Spleen (tissue), 13 donors: Measurements from ENCODE around the gene RPL19. TPM values are rescaled to one million over a fixed set of nuclear protein-coding genes. Genes with fewer than 3 reads are reported as not detected.

ENCODE experiments used
- DNase-seq: peaks from one replicate; pipeline ENCODE4 v3.0.0-alpha.2; 2020
- H3K27ac ChIP-seq, 8 donors: fragments of 200-600 bp; sonication (generic) in 7 of 8; 1 replicate in 4 of 8; 2 replicates in 4 of 8; pipeline versions ENCODE4 v1.5.0 to v1.8.0; 2016 to 2021; ENCODE audit warnings: inconsistent platforms in 4 of 8, mild to moderate bottlenecking in 4 of 8, moderate library complexity in 1 of 8
- H3K27me3 ChIP-seq, 7 donors: fragments of 200-600 bp; sonication (generic) in 6 of 7; replicated peaks in 1 of 7; 1 replicate in 4 of 7; 2 replicates in 3 of 7; pipeline versions ENCODE4 v1.5.0 to v1.8.0; 2016 to 2021; ENCODE audit warnings: inconsistent platforms in 3 of 7, mild to moderate bottlenecking in 1 of 7
- H3K36me3 ChIP-seq, 6 donors: fragments of 200-600 bp; sonication (generic) in 5 of 6; 1 replicate in 4 of 6; 2 replicates in 2 of 6; pipeline versions ENCODE4 v1.5.0 to v1.8.0; 2016 to 2021; ENCODE audit warnings: inconsistent platforms in 2 of 6
- H3K4me1 ChIP-seq, 6 donors: fragments of 200-600 bp; sonication (generic) in 5 of 6; 1 replicate in 3 of 6; 2 replicates in 3 of 6; pipeline versions ENCODE4 v1.5.0 to v1.8.0; 2016 to 2021; ENCODE audit warnings: inconsistent platforms in 3 of 6
- H3K4me3 ChIP-seq, 8 donors: fragments of 200-600 bp; sonication (generic) in 7 of 8; 1 replicate in 4 of 8; 2 replicates in 4 of 8; pipeline versions ENCODE4 v1.5.0 to v1.8.0; 2016 to 2021; ENCODE audit warnings: inconsistent platforms in 4 of 8, mild to moderate bottlenecking in 4 of 8, moderate library complexity in 2 of 8
- H3K9me3 ChIP-seq, 8 donors: fragments of 200-600 bp; sonication (generic) in 7 of 8; 1 replicate in 4 of 8; 2 replicates in 4 of 8; pipeline versions ENCODE4 v1.5.0 to v1.8.0; 2016 to 2021; ENCODE audit warnings: inconsistent platforms in 4 of 8
- POLR2A ChIP-seq, 3 donors: fragments of 450-650 bp; IDR thresholded peaks; one replicate each; pipeline ENCODE4 v1.5.1; 2017; ENCODE audit warnings: antibody characterized with exemption in 3 of 3, mild to moderate bottlenecking in 1 of 3
- POLR2AphosphoS5 ChIP-seq, 3 donors: sonication (generic); formaldehyde crosslinking; IDR thresholded peaks; one replicate each; pipeline ENCODE4 v1.5.1; 2017; ENCODE audit warnings: antibody characterized with exemption in 3 of 3
- WGBS, 5 donors: extraction: QIAGEN DNeasy Blood & Tissue Kit in 3 of 5; methylation state at CpG; one replicate each; pipeline versions ENCODE4 v1.1.5 to v1.1.7; 2013 to 2018; 5-methylcytosine and 5-hydroxymethylcytosine counted together
- intact Hi-C: fragments of 100-400 bp; cut with DNase I; formaldehyde crosslinking; loops from one replicate; pipeline ENCODE4 v1.15.0; 2023; ENCODE audit warnings: low total_unique reads
- long read RNA-seq, 2 donors: transcript quantifications; one replicate each; lab custom pipeline, GENCODE V29; 2026
- polyA plus RNA-seq, 3 donors: library from polyadenylated mRNA; stranded (reverse); fragments of 200-250 nt; gene quantifications; one replicate each; pipeline ENCODE4 v1.2.1, GENCODE V29; 2013
- total RNA-seq, 7 donors: library from RNA; depleted of rRNA in 3 of 7; stranded (reverse); fragments of >200 nt in 3 of 7; fragmentation: NEBNext Ultra II Directional in 4 of 7; extraction: Animal tissue kit (Norgen Biotek cat#: 25700) in 4 of 7; gene quantifications; one replicate each; pipeline versions ENCODE4 v1.1.0 to v1.2.1, GENCODE V29; 2016 to 2021
- TF ChIP-seq, protein P1 (sequence below), 11 experiments: fragments of 200-600 bp in 7 of 11; fragments of 450-650 bp in 4 of 11; sonication (generic) in 4 of 11; IDR thresholded peaks in 8 of 11; conservative IDR thresholded peaks in 3 of 11; 1 replicate in 7 of 11; 2 replicates in 4 of 11; pipeline versions ENCODE4 v1.4.0 to v1.8.0; 2016 to 2021; ENCODE audit warnings: antibody characterized with exemption in 11 of 11, inconsistent platforms in 4 of 11, mild to moderate bottlenecking in 1 of 11
- donor health status: healthy with polysubstance abuse.
- donor health status: DM: no; HTN: no; CAD: no; lungs with moderate emphysema.
- donor health status: DM: no; HTN: no; CAD: no.
- donor health status: Bipolar disorder and iron deficiency.
- donor health status: healthy.
- donor health status: DM: no; HTN: no; CAD: no.
- donor health status: DM: yes; HTN: yes; CAD: no.

The RPL19 gene
- 1,000 to 10,000 TPM; 1,504 to 3,872 (median 2,079) TPM for total RNA-seq
- 1,000 to 10,000 TPM; 4,610 to 7,360 (median 6,812) TPM for polyA plus RNA-seq
- long read RNA-seq, donor 1, transcript RPL19-201 (6 exons, 737 nt) = major isoform, 941 of 1,446 reads
- long read RNA-seq, donor 1, partial matches to known transcripts = 447 of 1,446 reads
- long read RNA-seq, donor 1, other reads (novel, unspliced or antisense) = 53 of 1,446 reads
- long read RNA-seq, donor 2, transcript RPL19-201 (6 exons, 737 nt) = major isoform, 817 of 1,282 reads
- long read RNA-seq, donor 2, transcript RPL19-204 (6 exons, 690 nt) = minor isoform, 5 of 1,282 reads
- long read RNA-seq, donor 2, partial matches to known transcripts = 417 of 1,282 reads
- long read RNA-seq, donor 2, other reads (novel, unspliced or antisense) = 38 of 1,282 reads

DNA sequence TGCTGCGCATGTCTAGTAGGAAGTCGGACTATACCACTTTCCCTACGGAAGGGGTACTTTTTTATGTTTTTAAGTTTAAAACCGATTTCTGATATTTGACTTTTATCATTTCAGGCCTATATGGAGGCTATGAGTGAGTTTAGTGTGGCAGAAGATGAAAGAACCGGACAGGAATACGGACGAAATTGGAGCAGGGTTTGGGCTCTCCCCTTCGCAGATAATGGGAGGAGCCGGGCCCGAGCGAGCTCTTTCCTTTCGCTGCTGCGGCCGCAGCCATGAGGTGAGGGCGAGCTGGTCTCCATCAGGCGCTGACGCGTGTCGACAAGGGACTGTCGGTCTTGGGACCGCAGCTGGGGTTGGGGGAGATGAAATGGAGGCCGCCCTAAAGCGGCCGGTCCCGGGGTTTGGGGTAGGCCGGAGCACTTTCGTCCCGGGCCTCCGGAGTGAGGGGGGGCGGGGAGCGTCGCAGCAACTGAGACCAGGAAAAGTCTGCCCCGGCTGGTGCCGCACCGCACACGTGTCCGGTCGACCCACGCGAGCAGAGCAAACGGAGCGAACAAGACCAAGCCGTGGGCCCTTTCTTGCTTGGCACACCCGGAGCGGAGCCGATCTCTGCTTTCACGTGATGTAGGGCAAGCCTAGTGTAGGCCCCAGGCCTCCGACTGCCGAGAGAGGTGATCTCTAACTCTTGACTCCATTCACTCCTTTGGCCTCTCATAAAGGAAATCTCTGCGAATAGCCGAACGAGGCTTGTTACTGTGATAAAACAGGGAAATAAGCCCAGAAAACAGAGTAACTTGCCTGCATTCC lies at the start of gene RPL19:
RPL19 (plus strand) TSS at position 214 of the 810 bp plus-strand sequence; CDS start at position 276, 62 bp downstream.
- intact Hi-C loops = no loop called here
- peak; percentile 95 for DNase-seq

DNA sequence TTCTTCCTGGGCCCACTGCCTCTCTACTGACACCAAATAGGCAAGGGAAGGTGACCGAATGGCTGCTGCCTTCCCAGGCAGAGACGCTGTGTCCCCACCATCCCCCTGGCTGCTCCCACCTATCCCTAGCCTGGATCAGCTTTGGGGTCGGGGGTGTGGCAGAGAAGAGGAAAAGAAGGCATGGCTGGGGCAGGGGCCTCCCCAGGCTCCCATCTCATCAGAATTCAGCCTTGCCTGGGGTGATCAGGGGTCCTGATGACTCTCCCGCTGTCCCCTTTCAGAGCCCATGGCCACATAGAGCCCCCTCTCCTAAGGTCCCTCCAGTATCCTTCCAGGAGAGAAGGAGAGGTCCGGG lies 49.3 kb upstream of the RPL19 start:
- Histone ChIP-seq H3K4me1 (peaks cover 10 to 47% (median 33%) of the 10 kb centered on the region in 6 donors), H3K27me3 (peaks cover 0 to 38% (median 18%) of the 10 kb centered on the region in 7 donors), H3K4me3 (peak overlapping the region in 4 of 8 donors; percentile 70 to 99 (median 86)), H3K27ac (no peak overlapping the region), H3K9me3 (no peaks in the 10 kb centered on the region), H3K36me3 (no peaks in the 10 kb centered on the region)
- DNase-seq = no peak
- no peak for TF ChIP-seq POLR2AphosphoS5 (IDR thresholded peaks at IDR 0.05)
- no peak for TF ChIP-seq POLR2A (IDR thresholded peaks at IDR 0.05)
- TF ChIP-seq, protein P1, sequence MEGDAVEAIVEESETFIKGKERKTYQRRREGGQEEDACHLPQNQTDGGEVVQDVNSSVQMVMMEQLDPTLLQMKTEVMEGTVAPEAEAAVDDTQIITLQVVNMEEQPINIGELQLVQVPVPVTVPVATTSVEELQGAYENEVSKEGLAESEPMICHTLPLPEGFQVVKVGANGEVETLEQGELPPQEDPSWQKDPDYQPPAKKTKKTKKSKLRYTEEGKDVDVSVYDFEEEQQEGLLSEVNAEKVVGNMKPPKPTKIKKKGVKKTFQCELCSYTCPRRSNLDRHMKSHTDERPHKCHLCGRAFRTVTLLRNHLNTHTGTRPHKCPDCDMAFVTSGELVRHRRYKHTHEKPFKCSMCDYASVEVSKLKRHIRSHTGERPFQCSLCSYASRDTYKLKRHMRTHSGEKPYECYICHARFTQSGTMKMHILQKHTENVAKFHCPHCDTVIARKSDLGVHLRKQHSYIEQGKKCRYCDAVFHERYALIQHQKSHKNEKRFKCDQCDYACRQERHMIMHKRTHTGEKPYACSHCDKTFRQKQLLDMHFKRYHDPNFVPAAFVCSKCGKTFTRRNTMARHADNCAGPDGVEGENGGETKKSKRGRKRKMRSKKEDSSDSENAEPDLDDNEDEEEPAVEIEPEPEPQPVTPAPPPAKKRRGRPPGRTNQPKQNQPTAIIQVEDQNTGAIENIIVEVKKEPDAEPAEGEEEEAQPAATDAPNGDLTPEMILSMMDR (IDR thresholded peaks at IDR 0.05 in 8 of 11, conservative IDR thresholded peaks at IDR 0.05 in 3 of 11) = no peak
- whole genome bisulfite sequencing, 5 donors = 28 to 52% (median 36%) methylated on average over 4 to 5 of the region's 5 CpGs
- intact Hi-C loops = loop anchor here (5.0 kb wide), 2 partner anchors 83 to 168 kb away; no protein-coding TSS in a partner anchor

More for the DNA sequence above, at the start of gene RPL19:
- Histone ChIP-seq H3K36me3 (peaks cover 3 to 45% (median 42%) of the 10 kb centered on the region in 6 donors), H3K4me1 (peaks cover 21 to 85% (median 71%) of the 10 kb centered on the region in 6 donors), H3K27me3 (peaks cover 0 to 12% (median 0%) of the 10 kb centered on the region in 7 donors), H3K4me3 (peak within 1 kb of the TSS; percentile 86 to 98 (median 94)), H3K27ac (peak within 1 kb of the TSS; percentile 95 to 99 (median 97)), H3K9me3 (no peaks in the 10 kb centered on the region)
- WGBS, 5 donors = 0 to 1% (median 0%) methylated on average over 24 to 52 of the region's 52 CpGs
- TF ChIP-seq POLR2A (IDR thresholded peaks at IDR 0.05) = peak in 2 of 3 donors; percentile 20 to 21
- TF ChIP-seq, protein P1 (IDR thresholded peaks at IDR 0.05 in 8 of 11, conservative IDR thresholded peaks at IDR 0.05 in 3 of 11) = peak in 2 of 11 experiments; percentile 16 to 22
- TF ChIP-seq POLR2AphosphoS5 (IDR thresholded peaks at IDR 0.05) = peak; percentile 91 to 94 (median 92)

DNA sequence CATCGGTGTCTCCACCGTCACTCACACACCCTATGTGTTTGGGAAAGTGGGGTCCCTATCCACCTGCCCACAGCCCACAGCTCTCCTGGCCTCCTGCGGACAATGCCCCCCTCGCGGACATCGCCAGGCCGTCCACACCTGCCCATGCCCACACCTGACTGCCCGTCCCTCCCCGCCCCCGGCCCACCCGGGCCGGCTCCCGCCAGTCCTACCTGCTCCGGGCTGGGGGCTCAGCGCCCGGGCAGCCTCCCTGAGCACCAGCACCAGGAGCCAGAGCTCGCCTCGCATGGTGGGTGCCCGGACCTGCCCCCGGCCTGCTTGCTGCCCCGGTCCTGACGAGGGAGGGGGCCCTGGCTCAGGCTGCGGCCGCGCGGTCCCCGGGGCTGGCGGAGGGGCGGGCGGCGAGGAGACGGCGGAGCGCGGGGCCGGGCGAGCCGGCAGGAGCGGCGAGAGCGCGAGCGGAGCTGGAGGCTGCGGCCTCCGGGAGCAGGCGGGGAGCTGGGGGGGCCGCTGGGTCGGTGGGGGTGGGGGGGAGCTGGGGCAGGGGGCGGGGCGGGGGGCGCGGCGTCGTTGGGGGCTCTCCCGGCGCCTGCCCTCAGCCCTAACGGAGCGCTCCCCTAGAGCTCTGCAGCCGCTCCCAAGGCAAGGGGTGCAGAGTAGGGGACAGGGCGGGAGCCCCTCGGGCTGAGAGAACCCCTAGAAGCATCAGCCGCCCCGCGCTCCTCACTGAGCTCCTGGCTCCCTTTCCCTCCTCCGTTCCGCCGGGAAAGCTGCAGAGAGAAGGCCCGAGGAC lies 48.7 kb upstream of the RPL19 start, which contains the start of gene PLXDC1:
PLXDC1 (minus strand) TSS at position 488 of the 793 bp plus-strand sequence; CDS start at position 288, 200 bp downstream.
- WGBS, 5 donors = 2 to 12% (median 4%) methylated on average over 9 to 61 of the region's 68 CpGs
- peak; percentile 80 for DNase-seq
- no peak for TF ChIP-seq POLR2A (IDR thresholded peaks at IDR 0.05)
- no peak for TF ChIP-seq POLR2AphosphoS5 (IDR thresholded peaks at IDR 0.05)
- TF ChIP-seq, protein P1 (IDR thresholded peaks at IDR 0.05 in 8 of 11, conservative IDR thresholded peaks at IDR 0.05 in 3 of 11) = no peak
- Histone ChIP-seq H3K27me3 (peaks cover 0 to 38% (median 18%) of the 10 kb centered on the region in 7 donors), H3K9me3 (no peaks in the 10 kb centered on the region), H3K27ac (peak within 1 kb of the TSS in 4 of 8 donors; percentile 85 to 95 (median 90)), H3K36me3 (no peaks in the 10 kb centered on the region), H3K4me3 (peak within 1 kb of the TSS; percentile 1 to 99 (median 83)), H3K4me1 (peaks cover 10 to 47% (median 33%) of the 10 kb centered on the region in 6 donors)
- intact Hi-C loops = loop anchor here (5.0 kb wide), 2 partner anchors 84 to 169 kb away; no protein-coding TSS in a partner anchor
